NCI-H2107 (cell line): ENCODE results near the gene GNAI3.

Experiments
- DNase-seq: peaks from one replicate; lab custom pipeline; 2025; lab: John Stamatoyannopoulos, UW

The GNAI3 gene

GRCh38 chr1:109548321-109549267 lies at the start of gene GNAI3:
Gene GNAI3 (plus strand): TSS chr1:109548615. CDS start chr1:109548721, 106 bp downstream.
- DNase-seq: peak; percentile 91

- no peak for DNase-seq
These were observed 49.3 kb upstream of the GNAI3 start for GRCh38 chr1:109499081-109499480.

GRCh38 chr1:109499661-109500536 lies 48.5 kb upstream of the GNAI3 start:
- no peak for DNase-seq

GRCh38 chr1:109500941-109501381 lies 47.5 kb upstream of the GNAI3 start:
- DNase-seq: no peak

GRCh38 chr1:109501644-109502363 lies 46.6 kb upstream of the GNAI3 start:
- no peak for DNase-seq

DNA sequence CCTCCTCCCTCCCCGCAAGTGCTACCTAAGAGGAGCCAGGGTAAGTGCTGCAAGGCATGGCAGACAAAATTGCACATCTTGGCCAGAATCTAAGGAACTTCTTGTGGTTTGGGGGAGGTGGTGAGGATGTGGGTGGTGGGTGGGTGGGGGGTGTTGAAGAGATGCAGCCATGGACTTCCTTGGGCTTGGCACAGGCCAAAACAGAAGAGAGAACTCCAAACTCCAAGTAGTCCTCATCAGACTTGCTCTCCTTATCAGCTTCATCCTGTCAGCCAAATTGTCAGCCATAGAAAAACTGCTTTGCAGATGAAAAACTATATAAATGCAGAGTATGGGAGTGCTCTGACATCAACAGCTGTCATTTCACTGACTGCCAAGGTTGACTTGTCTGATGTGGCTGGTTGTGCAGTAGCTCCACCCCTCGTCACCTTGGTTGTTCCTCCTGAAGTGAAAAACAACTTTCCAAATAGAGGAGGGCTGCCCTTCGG lies 46.0 kb upstream of the GNAI3 start:
- no peak for DNase-seq

- DNase-seq: no peak
These were observed 44.5 kb upstream of the GNAI3 start for GRCh38 chr1:109503935-109504334.

DNA sequence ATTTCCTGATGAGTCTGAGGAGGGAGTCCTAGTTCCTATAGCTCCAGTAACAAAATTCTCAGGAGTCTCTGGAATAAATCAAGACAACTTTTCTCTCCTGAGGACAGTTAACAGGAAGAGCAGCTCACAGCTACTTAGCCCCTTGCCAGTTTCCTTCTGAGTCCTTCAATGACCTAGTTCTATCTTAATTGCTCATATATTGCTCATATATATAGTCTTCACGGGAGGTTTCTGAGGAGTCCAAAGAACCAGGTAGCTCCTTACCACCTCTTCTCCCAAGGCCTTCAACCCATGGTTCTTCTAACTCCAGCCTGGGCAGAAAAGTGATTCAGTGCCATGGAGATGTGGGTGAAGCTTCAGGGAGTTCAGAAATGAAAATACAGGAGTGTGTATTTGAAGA lies 43.4 kb upstream of the GNAI3 start:
- no peak for DNase-seq

- DNase-seq: no peak
These were observed 40.2 kb upstream of the GNAI3 start for GRCh38 chr1:109508001-109508872.

DNA sequence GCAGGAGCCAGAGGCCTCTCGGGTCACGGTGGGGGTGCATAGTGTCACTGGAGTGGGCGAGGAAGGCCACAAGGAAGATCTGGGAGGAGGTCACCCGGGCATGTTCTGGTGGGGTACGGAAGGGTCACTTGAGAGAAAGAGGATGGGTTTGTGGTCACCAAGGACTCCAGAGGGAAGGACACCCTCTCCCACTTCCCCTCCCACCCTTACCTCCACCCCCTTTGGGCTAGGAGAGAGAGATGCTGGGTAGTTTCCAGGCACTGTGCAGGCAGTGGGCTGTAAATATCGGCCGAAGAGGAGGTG lies 39.6 kb upstream of the GNAI3 start:
- no peak for DNase-seq

DNA sequence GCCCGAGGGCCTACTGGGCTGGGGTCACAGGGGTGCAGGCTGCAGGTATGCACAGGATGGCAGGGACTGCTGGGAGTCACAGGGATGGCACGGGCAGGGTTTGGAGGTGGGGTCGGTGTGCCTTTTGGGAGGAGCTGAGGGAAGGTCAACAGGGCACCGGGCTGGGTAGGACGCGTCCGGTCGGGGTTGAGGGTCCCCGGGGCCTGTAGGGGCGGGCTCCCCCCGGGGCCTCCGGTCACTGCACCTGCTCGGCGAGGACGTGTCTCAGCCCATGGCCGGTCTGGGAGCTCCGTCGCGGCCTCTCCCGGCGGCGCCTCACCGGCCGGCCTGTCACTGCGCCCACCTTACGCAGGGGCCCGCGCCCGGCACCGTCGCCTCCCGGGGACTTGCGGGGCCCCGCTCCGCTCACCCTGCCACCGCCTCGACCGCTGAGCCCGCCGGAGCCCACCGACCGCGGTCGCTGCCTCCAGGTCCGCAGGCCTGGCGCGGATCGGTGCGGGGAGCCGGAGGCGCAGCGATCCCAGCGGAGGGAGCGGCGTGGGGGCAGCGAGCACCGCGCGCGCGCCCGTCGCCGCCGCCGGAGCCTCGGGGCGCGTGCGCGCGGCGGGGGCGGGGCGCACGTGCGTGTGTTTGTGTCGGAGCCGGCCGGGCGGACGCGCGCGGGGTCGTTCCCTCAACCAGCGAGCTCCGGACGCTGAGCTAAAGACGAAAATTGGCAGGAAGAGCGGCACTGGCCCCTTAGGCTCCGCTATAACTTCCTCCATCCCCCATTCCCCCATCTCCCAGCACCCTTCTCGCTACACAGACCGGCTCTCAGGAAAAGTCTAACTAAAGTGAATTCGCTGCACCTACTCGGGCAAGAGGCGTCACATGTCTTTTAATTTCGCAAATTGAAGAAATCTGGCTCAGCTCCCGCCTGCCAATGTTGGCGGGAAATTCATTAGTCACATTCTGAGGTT lies 39.0 kb upstream of the GNAI3 start, which contains the start of gene AMIGO1:
AMIGO1 (minus strand) TSS at position 552 of the 959 bp plus-strand sequence. CDS start 815 bp downstream, outside the sequence.
- no peak for DNase-seq

DNA sequence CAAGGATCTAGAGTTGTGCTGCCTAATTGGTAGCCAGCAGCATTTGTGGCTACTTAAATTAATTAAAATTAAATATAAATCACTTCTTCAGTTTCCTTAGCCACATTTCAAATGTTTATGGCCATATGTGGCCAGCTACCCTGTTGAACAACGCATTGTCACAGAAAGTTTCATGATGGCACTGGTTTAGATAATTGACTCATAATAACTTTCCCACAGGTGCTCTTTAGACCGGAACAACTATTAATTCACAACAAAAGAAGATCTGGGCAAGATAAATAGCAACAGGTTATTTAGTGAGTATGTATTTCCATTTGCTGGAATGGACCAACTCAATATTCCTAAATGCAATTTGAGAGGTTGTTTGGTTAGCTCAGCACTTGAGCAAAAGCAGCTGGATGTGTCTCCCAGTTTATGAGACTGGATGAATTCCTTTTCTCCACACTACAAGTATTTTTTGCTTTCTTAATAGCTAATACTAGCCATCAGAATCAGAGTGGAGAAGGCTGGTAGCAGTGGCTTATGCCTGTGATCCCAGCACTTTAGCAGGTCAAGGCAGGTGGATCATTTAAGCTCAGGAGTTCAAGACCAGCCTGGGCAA lies 35.2 kb upstream of the GNAI3 start:
- DNase-seq: no peak

- DNase-seq: no peak
These were observed 33.6 kb upstream of the GNAI3 start for GRCh38 chr1:109514846-109515245.

GRCh38 chr1:109516872-109517271 lies 31.5 kb upstream of the GNAI3 start:
- DNase-seq: no peak

DNA sequence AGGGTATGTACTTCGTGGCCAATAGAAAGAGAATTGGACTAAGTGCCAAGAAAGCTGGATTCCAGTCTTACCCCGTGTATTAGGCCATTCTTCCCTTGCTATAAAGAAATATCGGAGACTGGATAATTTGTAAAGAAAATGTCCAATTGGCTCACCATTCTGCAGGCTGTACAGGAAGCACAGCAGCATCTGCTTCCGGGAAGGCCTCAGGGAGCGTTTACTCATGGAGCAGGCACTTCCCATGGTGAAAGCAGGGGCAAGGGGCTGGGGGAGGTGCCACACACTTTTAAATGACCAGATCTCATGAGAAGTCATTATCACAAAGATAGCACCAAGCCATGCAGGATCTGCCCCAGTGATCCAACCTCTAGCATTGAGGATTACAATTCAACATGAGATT lies 31.1 kb upstream of the GNAI3 start:
- DNase-seq: no peak

DNA sequence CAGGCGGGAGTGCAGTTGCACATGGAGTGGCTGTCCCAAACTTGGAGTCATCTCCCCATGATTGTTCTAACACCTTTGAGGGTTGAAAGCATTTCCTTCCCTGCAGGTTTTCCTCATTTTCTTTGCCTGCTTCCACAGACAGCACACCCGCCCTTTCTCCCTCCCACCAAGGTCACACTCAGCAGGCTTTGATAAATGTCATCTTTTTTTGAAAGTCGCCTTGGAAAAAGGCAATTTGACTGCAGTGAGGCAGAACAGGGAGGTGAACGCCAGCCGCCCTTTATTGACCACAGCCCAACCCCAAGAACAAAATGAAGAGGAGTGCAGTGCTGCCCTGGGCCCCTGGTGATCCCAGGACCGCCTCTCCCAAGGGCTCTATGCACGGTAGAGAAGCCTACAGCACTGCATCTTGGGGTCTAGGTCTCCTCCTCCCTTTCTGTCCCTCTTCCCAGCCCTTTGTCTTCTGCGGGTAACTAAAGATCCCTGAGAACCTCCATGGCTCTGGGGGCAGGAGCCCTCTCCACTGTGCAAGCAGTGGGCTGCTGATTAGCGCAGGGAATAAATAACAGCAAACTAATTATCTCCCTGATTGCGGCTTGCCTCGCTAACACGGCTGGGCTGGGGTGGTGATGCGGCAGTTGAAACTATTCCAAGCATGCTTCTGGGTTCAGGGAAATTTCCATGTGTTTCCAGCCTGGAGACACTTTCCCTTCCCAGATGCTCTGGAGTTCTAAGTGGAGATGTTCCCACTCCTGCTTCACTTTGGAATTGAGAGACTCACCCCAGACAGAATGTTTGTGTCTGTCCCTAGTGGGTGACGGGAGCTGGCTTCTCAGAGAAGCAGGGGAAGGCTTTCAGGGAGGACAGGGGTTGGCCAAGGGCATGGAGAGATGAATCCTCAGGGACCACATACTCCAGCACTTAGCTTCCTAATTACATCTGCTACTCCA lies 27.1 kb upstream of the GNAI3 start:
- no peak for DNase-seq

DNA sequence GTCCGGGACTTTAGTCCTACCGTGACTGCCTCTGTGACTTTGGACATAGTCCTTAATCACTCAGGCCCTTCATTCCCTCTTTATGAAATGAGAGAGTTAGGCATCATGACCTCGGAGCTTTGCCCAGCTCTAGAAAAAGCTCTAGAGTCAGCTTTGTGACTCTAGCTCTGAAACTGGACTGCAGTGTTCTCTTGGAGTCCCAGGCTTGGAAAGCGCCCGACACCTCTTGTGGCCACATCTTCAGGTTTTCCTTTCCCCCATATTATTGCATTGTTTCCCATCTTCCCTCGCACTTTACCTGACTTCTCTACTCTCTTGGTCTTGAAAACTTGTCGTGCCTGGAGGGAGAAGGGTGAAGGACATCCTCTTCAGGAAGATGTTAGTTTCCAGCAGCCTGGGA lies 26.4 kb upstream of the GNAI3 start:
- no peak for DNase-seq

DNA sequence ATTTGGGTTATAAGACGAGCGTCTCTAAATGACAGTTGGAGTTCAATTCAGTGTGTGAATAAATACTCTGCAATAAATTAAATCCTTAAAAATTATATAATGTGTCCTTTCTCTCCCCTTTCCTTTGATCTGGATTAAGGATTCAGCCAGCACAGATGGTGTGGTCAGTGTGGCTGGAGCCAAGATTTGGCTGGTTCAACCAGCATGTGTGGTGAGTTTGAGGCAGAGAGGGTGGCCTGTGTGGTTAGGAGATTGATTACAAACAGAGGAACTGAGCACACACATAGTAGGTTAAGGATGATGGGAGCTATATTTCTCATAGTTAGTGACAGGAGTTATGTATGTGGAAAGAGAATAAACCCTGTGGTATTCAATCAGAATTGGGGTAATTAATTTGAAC lies 24.7 kb upstream of the GNAI3 start:
- no peak for DNase-seq
